ENCODE results near the gene ZC3H18.

DNA sequence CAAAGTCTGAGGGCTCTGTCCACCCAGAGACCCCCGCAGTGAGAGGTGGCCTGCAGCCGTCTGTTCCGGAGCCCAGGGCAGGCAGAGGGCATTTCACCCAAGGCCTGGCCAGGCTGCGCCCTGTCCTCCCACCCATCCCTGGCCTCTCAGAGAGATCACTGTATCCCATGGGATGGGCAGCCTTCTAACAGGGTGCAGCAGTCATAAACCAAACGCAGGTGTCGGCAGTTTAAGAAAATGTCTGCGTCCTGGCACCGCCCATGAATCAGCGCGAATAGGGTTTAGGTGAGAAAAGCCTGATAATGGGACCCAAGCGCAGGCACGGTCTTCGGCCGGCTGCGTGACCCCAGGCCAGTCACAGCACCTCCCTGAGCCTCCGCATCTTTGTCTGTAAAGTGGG lies 75.3 kb downstream of the ZC3H18 start:
- TF ChIP-seq CTCF (IDR thresholded peaks at IDR 0.05) (no peak), POLR2A (IDR thresholded peaks at IDR 0.05) (no peak)

All from right lobe of liver (tissue), 4 donors.